Hindlimb muscle (tissue), 1 donor: ENCODE results near the gene LRRFIP1. TPM values are rescaled to one million over a fixed set of nuclear protein-coding genes. Genes with fewer than 3 reads are reported as not detected.
"Not testable (repeated sequence)": the region's sequence is repeated elsewhere in the genome, so short reads cannot be mapped to it uniquely, and the experiment has no call there.

Experiments used
- DNase-seq: peaks from one replicate; pipeline ENCODE4 v3.0.0-alpha.2; 2013
- polyA plus RNA-seq: library from polyadenylated mRNA; unstranded; fragments of 120-200 nt; gene quantifications from one replicate; pipeline ENCODE4 v1.2.1, GENCODE V29; 2013; ENCODE audit not compliant: insufficient read length

Gene LRRFIP1
- 184 TPM for polyA plus RNA-seq

DNA sequence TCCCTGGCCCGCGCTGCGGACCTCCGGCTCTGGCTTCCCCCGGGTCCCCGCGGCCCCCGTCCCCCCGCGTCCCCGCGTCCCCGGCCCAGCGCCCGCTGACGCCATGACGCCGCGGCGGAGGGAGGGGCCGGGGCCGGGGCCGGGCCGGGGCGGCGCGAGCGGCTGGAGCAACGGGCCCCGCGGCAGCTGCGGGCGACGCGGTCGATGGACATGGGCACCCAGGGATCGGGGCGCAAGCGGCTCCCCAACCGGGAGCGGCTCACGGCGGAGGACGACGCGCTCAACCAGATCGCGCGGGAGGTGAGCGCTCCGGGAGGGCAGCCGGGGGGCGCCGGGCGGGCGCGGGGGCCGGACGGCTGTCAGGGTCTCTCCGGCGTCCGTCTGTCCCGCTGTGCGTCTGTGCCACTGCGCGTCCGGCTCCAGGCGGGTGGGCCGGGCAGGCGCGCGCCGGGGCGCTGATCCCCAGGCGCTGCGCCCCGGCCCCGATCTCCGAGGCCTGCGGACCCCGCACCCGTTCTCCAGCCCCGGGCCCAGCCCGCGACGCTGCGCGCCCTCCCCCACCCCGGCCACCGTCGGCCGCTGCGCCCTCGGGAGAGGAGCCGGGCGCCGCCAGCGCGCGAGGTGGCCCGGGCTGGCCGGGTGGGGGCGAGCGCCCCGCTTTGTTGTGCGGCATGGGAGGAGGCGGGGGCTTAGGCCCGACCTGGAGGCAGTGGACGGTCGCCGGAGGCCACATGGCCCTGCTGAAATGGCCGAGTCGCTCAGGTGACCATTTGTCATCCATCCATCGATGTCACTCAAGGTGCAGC, at the start of gene LRRFIP1:
LRRFIP1 (plus strand) TSS at position 147 of the 806 bp plus-strand sequence; CDS start at position 205, 58 bp downstream.
- peak; percentile 59 for DNase-seq

- no peak for DNase-seq
These were observed 49.2 kb upstream of the LRRFIP1 start for GRCh38 chr2:237577956-237578870.

- no peak for DNase-seq
These were observed 46.1 kb upstream of the LRRFIP1 start for GRCh38 chr2:237581326-237581725.

DNA sequence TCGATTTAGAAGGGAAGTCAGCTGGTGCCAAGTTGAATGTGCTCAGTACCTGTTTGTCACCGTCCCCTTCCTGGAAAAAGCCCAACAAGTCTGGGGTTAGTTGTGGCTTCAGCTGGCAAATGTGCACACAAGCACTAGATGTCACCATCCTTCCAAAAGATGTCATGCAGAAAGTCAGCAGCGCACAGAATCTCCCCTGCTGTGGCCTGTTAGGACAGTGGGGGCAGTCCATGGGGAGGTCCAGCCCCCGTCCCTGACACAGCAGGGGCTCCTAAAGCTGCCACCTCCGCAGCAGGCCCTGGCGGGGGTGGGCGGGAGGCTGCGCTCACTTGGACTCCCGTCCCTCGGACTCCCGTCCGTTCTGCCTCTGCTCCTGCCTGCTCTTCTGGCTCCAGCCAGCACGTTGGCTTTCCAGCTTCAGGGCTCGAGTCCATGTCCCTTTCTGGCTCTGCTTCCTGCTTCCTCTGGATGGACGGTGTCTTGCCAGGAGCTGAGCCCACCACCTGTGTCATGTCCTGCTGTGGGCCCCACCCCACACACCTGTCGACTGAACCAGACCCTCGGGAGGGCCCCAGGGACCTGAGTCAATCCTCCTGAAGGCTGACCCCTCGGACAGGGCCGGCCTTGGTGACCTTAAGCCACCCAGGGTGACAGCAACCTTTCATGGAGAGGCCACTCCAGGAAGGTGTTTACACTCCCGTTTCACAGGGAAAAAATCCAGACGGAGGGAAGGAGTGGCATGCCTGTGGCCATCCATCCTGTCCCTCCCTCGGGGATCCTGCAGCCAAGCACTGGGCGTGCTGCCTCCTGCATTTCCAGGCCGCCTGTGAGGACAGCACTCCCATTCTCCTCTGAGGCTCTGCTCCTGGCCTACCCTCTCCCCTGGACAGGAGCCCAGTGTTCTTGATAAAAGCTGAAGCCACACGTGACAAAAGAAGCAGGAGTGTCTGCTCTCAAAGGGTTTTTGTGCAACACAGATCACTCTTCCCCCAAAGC, 45.3 kb upstream of the LRRFIP1 start:
- peak; percentile 77 for DNase-seq

DNA sequence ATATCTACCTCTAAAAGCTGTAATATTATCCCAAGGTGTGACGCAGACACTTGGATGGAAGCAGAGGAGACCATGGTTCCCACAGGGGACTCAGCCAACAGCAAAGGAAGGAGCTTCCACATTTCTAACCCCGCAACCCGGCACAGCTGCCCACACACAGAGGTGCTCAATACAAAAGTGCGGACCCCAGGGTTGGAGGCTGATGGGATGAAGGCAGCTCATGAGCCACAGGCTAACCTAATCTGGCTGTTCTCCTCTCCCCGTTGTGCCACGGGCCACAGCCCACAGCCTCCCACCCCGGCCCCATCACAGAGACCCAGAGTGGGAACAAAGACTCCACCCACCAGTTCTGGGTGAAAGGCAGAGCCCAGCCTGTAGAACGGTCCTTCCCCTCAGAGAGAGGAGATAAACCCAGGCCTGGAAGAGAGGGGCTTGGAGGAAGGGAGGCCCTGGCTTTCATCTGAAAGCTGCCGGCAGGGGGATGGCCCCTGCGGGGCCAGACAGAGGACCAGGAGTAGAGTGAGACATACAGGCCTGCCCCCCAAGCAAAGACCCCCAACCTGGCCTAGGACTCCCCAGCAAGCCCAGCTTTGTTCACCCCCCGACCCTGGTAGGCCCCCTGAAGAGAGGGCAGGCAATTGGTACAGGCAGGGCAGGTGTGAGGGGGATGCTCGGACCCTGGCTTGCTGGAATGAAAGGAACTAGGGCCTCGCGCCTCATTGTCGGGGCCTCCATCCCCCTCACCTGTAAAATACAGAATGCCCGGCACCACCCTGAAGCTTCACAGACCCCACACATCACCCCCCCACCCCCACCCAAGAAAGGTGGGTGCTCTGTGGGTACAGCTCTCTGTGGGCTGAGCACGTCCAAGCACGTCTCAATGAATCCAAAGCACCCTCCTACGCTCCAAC, 43.7 kb upstream of the LRRFIP1 start:
- DNase-seq, result no peak

GRCh38 chr2:237585590-237586221, 41.7 kb upstream of the LRRFIP1 start:
- no peak for DNase-seq

DNA sequence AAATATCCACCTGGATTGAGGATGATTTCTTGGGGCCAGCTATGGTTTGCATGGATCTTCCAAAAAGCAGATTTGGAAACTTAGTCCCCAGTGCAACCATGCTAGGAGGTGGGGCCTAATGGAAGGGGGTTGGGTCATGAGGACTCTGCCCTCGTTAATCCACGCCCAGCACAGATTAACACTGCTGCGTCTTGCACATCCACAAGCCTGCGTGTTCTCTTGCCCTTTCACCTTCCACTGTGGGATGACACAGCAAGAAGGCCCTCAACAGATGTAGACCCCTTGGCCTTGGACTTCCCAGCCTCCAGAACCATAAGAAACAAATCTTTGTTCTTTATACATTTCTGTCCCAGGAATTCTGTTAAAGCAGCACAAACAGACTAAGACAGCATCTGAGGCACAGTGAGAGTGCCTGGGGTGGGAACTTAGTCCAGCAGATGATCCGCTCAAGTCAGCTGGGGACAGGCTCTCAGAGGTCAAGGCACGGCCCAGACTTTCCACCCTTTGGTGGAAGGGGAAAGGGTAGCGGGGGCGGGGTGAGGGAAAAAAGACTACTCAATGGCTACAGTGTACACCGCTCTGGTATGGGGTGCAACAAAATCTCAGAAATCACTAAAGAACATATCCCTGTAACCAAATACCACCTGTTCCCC, 39.2 kb upstream of the LRRFIP1 start:
- DNase-seq, result no peak

- DNase-seq, result no peak
These were observed 36.9 kb upstream of the LRRFIP1 start, which contains the start of gene RAB17 for GRCh38 chr2:237590272-237591140. Gene RAB17 (minus strand): TSS chr2:237590734. CDS start chr2:237586154, 4,580 bp downstream.

GRCh38 chr2:237591141-237591881, 36.1 kb upstream of the LRRFIP1 start:
- no peak for DNase-seq

DNA sequence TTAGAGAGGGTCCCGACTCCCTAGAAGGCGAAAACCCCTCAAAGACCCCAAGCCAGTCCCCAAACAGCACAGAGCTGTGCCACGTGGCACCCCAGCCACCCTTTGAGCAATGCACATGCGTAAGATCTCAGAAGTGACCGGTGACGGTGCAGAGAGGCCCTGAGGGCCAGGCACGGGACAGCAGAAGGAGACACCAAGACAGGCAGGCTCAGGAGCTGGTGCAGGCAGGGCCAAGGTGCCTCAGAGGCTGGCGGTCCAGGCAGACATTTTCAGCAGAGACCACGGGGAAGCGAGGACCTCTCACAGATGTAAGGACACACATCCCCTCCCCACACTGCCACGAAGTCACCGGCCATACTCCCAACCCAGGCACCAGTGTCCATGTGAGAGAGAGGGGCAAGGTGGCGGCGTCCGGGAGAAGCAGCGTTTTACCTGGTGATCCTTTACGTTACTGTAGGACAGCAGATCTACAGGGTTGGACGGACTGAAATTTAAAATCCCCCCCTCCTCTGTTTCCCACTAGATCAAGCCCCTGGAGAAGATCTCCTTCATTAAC, 34.9 kb upstream of the LRRFIP1 start:
- no peak for DNase-seq

DNA sequence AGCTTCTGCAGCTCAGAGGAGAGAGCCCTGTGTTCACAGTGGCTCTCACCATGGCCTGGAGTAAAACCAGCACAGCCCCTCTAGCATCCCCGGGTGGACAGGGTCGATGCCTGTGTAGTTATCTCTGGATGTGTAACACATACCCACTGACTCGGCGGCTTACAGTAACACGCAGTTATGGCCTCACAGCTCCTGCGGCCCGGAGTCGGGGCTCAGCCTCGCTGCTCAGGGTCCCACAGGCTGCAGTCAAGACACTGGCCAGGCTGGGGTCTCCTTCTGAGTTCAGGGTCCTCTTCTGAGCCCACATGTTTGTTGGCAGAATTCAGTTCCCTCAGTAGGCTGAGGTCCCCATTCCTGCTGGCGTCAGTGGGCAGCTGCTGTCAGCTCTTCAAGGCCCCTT, 34.4 kb upstream of the LRRFIP1 start:
- DNase-seq, result no peak

DNA sequence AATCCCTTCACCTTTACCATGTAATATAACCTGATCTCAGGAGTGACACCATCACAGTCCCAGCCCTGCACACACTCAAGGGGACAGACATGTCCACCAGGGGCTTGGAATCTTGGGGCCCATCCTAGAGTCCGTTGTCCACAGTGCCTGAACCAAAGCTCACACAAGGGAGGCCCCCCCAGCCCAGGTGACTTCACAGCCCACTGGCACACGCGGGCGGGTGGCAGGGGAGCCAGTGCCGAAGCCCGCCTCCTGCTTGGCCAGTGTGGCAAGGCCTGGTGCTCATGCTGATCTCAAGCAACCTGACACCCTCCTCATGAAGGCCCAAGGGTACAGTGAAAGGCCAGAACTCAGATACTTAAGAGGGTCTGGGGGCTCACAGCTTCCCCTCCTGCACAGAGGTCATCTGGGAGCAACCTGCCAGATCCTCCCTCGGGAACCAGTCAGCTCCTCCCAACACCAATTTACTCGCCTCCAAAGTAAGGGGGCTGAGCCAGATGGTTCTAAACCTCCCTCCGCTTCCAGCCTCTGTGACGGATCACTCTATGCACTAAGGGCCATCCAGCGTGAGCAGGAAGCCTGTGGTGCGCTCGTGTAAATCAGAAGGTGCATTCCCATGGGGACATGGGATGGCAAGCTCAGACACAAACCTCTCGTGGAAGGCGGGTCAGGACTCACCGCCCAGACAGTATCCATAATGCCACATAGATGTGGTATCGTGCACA, 33.6 kb upstream of the LRRFIP1 start:
- no peak for DNase-seq

DNA sequence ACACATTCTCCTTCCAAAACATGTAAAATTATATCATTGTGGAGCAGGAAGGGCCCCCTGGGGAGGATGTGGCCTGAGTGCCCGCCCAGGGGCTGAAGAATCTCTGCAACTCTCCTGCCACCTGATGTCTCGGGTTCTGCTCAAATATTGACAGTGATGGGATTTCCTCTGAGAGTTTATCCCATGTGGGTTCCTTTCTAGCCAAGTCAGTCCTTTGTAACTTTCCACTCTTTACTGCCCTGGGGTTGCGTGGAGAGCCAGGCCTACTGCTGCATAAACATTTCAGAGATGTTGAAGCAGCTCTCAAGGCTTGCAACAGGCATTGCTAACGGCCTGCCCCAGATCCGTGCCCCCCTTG, 32.9 kb upstream of the LRRFIP1 start:
- DNase-seq, result no peak

DNA sequence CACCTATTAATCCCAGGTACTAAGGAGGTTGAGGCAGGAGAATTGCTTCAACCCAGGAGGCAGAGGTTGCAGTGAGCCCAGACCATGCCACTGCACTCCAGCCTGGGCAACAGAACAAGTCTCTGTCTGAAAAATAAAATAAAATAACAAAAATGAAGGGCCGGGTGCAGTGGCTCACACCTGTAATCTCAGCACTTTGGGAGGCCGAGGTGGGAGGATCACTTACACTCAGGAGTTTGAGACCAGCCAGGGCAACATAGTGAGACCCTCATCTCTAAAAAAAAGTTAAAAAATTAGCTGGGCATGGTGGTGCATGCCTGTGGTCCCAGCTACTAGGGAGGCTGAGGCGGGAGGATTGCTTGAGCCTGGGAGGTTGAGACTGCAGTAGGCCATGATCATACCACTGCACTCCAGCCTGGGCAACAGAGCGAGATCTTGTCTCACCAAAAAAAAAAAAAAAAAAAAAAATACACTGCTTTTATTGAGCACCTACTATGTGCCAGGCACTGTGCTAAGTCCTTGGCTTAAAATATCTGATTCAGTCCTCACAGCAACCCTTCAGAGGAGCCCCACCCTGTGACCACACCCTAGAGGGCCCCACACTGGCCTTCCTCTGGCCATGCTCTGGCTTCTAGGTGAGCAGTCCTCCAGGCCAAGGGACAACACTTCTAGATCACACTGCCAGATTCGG, 31.4 kb upstream of the LRRFIP1 start:
- not testable (repeated sequence) for DNase-seq

GRCh38 chr2:237596520-237597195, 30.7 kb upstream of the LRRFIP1 start:
- DNase-seq, result no peak
